MM.1S (cell line): ENCODE measurements around the gene TBX18.

Source experiments
- DNase-seq: peaks from one replicate; pipeline ENCODE4 v3.0.0-alpha.2; 2015
- H2AFZ ChIP-seq: fragments of 300-600 bp; sonication (generic); 2 replicates; pipeline ENCODE4 v1.6.0; 2016; ENCODE audit warnings: antibody characterized with exemption, low read length
- H3F3A ChIP-seq: fragments of 300-600 bp; sonication (generic); 2 replicates; pipeline ENCODE4 v1.6.1; 2016; ENCODE audit warnings: mild to moderate bottlenecking, antibody characterized with exemption, low read length, moderate library complexity, mixed read lengths; ENCODE audit not compliant: insufficient read depth
- H3K27ac ChIP-seq: fragments of 300-600 bp; sonication (generic); 2 replicates; pipeline ENCODE4 v1.5.1; 2016; ENCODE audit warnings: mild to moderate bottlenecking, low read length
- H3K27me3 ChIP-seq: fragments of 300-600 bp; sonication (generic); replicated peaks from 2 replicates; pipeline ENCODE4 v1.6.0; 2016; ENCODE audit warnings: low read length; ENCODE audit not compliant: insufficient read depth
- H3K36me3 ChIP-seq: fragments of 300-600 bp; sonication (generic); replicated peaks from 2 replicates; pipeline ENCODE4 v1.6.1; 2016; ENCODE audit warnings: mild to moderate bottlenecking, low read length, mixed read lengths; ENCODE audit not compliant: insufficient read depth
- H3K4me1 ChIP-seq: fragments of 300-600 bp; sonication (generic); 2 replicates; pipeline ENCODE4 v1.6.1; 2016; ENCODE audit warnings: low read length, mixed read lengths
- H3K4me2 ChIP-seq: fragments of 300-600 bp; sonication (generic); 2 replicates; pipeline ENCODE4 v1.6.0; 2016; ENCODE audit warnings: low read depth, low read length
- H3K4me3 ChIP-seq: fragments of 300-600 bp; sonication (generic); 2 replicates; pipeline ENCODE4 v1.5.1; 2016; ENCODE audit warnings: low read length, mixed read lengths
- H3K79me2 ChIP-seq: fragments of 300-600 bp; sonication (generic); 2 replicates; pipeline ENCODE4 v1.6.1; 2016; ENCODE audit warnings: mixed run types, low read length, mixed read lengths
- H3K9ac ChIP-seq: fragments of 300-600 bp; sonication (generic); 2 replicates; pipeline ENCODE4 v1.6.1; 2016; ENCODE audit warnings: low read length, mixed read lengths
- H3K9me2 ChIP-seq: fragments of 300-600 bp; sonication (generic); replicated peaks from 2 replicates; pipeline ENCODE4 v1.6.1; 2016; ENCODE audit warnings: mild to moderate bottlenecking, low read length, mixed read lengths; ENCODE audit not compliant: insufficient read depth
- H3K9me3 ChIP-seq: fragments of 300-600 bp; sonication (generic); replicated peaks from 2 replicates; pipeline ENCODE4 v1.6.1; 2016; ENCODE audit warnings: mild to moderate bottlenecking, low read length, mixed read lengths; ENCODE audit not compliant: insufficient read depth
- H4K20me1 ChIP-seq: fragments of 300-600 bp; sonication (generic); 2 replicates; pipeline ENCODE4 v1.6.1; 2016; ENCODE audit warnings: mild to moderate bottlenecking, low read length, moderate library complexity, mixed read lengths; ENCODE audit not compliant: insufficient read depth
- EZH2 ChIP-seq: fragments of 300-600 bp; sonication (generic); optimal IDR thresholded peaks from 2 replicates; pipeline ENCODE3; 2017; ENCODE audit warnings: low read depth, mild to moderate bottlenecking, antibody characterized with exemption, low read length, mixed read lengths
- EZH2phosphoT487 ChIP-seq: fragments of 300-600 bp; sonication (generic); IDR thresholded peaks from 2 replicates; pipeline ENCODE4 v1.6.1; 2018; ENCODE audit warnings: antibody characterized with exemption, low read length
- TF ChIP-seq, protein P1 (sequence below): fragments of 300-600 bp; sonication (generic); IDR thresholded peaks from 2 replicates; pipeline ENCODE4 v1.5.1; 2016; ENCODE audit warnings: antibody characterized with exemption, low read length, mixed read lengths

The TBX18 gene

DNA sequence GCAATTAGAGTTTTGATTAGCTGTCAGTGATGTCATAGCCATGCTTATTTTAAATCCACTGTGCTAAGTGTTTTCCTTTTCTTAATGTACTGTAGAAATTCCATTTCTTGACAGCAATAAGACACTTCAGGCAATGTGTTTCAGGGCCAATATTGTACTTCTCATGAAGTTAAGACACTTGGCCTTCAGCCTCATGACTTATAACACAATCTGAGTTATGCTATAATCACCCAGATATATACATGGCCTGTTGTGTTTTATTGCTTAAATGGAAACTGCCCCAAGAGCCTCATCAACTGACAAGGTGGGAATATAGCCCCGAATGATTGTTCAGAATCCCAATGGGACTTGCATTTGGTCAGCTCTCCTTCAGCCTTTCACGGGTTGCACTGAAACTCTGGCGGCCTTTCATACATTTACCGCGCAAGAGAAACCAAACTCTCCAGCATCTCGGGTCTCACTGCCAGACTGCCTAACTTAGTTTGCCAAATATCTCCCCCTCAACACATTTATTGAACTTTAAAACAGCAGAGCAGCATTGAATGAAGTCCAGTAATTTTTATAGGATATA, 44.2 kb upstream of the TBX18 start:
- no peak for TF ChIP-seq EZH2
- TF ChIP-seq EZH2phosphoT487 = no peak
- TF ChIP-seq, protein P1, sequence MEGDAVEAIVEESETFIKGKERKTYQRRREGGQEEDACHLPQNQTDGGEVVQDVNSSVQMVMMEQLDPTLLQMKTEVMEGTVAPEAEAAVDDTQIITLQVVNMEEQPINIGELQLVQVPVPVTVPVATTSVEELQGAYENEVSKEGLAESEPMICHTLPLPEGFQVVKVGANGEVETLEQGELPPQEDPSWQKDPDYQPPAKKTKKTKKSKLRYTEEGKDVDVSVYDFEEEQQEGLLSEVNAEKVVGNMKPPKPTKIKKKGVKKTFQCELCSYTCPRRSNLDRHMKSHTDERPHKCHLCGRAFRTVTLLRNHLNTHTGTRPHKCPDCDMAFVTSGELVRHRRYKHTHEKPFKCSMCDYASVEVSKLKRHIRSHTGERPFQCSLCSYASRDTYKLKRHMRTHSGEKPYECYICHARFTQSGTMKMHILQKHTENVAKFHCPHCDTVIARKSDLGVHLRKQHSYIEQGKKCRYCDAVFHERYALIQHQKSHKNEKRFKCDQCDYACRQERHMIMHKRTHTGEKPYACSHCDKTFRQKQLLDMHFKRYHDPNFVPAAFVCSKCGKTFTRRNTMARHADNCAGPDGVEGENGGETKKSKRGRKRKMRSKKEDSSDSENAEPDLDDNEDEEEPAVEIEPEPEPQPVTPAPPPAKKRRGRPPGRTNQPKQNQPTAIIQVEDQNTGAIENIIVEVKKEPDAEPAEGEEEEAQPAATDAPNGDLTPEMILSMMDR = no peak
- no peaks in the 10 kb centered on the region for H3K27me3 ChIP-seq
- no peak overlapping the region for H3K4me3 ChIP-seq
- H3K9me2 ChIP-seq = no peaks in the 10 kb centered on the region
- no peaks in the 10 kb centered on the region for H4K20me1 ChIP-seq
- H3K4me1 ChIP-seq = no peaks in the 10 kb centered on the region
- no peak overlapping the region for H3K4me2 ChIP-seq
- H3F3A ChIP-seq = no peaks in the 10 kb centered on the region
- no peak for DNase-seq
- H3K9ac ChIP-seq = no peak overlapping the region
- no peaks in the 10 kb centered on the region for H3K36me3 ChIP-seq
- no peak overlapping the region for H2AFZ ChIP-seq
- no peaks in the 10 kb centered on the region for H3K9me3 ChIP-seq
- no peaks in the 10 kb centered on the region for H3K79me2 ChIP-seq
- H3K27ac ChIP-seq = no peak overlapping the region

DNA sequence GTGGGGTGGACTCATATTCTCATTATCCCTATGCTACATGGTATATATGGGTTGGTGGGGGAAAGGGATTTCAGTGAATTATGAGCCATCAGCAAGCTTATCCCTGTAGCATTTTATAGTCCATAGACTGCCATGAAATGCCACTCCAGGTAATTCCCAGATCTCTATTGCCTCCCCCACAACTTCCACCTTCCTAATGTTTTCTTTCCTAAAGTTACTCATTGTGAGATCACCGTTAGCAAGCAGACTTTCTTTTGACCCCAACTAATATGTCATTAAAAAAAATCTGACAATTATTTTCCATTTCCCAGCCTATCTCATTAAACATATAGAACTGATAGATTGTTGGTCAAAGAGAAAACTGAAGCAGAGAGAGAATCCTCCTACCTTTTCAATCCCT, 40.7 kb upstream of the TBX18 start:
- H3K9me3 ChIP-seq = no peaks in the 10 kb centered on the region

DNA sequence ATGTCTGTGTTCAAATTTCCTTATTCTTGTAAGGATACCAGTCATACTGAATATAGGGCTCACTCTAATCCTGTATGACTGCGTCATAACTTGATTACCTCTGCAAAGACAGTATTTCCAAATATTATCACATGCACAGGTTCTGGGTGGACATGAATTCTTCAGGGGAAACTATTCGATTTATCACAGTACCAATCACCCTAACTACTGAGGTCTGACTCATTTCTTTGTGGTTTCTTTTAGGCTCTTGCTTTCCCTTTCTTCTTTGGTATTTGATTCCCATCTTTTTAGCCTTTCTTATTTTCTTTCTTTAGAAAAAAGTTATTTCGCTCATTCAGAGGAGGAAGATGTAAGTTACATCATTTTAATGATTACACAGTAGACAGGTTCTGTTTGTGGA, 40.3 kb upstream of the TBX18 start:
- Histone ChIP-seq H3K79me2 (no peaks in the 10 kb centered on the region), H3K9me2 (no peaks in the 10 kb centered on the region), H4K20me1 (no peaks in the 10 kb centered on the region), H3F3A (no peaks in the 10 kb centered on the region), H3K9ac (no peak overlapping the region), H3K4me2 (no peak overlapping the region), H2AFZ (no peak overlapping the region), H3K4me3 (no peak overlapping the region), H3K4me1 (no peaks in the 10 kb centered on the region), H3K27me3 (no peaks in the 10 kb centered on the region), H3K36me3 (no peaks in the 10 kb centered on the region), H3K9me3 (no peaks in the 10 kb centered on the region), H3K27ac (no peak overlapping the region)
- TF ChIP-seq, protein P1 = no peak
- TF ChIP-seq EZH2phosphoT487 (no peak), EZH2 (no peak)
- no peak for DNase-seq

More for the DNA sequence above, 40.7 kb upstream of the TBX18 start:
- TF ChIP-seq EZH2phosphoT487 = no peak
- TF ChIP-seq, protein P1 = no peak
- TF ChIP-seq EZH2 = no peak
- Histone ChIP-seq H3K9ac (no peak overlapping the region), H3F3A (no peaks in the 10 kb centered on the region), H3K36me3 (no peaks in the 10 kb centered on the region), H2AFZ (no peak overlapping the region), H3K4me1 (no peaks in the 10 kb centered on the region), H3K27ac (no peak overlapping the region), H3K27me3 (no peaks in the 10 kb centered on the region), H3K4me2 (no peak overlapping the region), H3K4me3 (no peak overlapping the region), H3K79me2 (no peaks in the 10 kb centered on the region), H4K20me1 (no peaks in the 10 kb centered on the region), H3K9me2 (no peaks in the 10 kb centered on the region)
- DNase-seq = no peak
